Omental fat pad (tissue), 4 donors: Measurements from ENCODE around the gene CMIP. TPM values are rescaled to one million over a fixed set of nuclear protein-coding genes. Genes with fewer than 3 reads are reported as not detected.
A peak's percentile ranks its signal among the peaks of the same experiment; 100 is the strongest.

Source experiments
- ATAC-seq: fragments of 150-250 bp; one replicate; pipeline ENCODE4 v1.9.1; 2016; ENCODE audit warnings: mild to moderate bottlenecking, moderate library complexity; ENCODE audit not compliant: low FRiP score
- DNase-seq: peaks from one replicate; pipeline ENCODE4 v3.0.0-alpha.2; 2019; ENCODE audit warnings: low spot score
- total RNA-seq, 4 donors: library from RNA; depleted of rRNA; stranded (reverse); fragments of >200 nt; gene quantifications; one replicate each; pipeline ENCODE4 v1.1.0, GENCODE V29; 2016
- TF ChIP-seq, protein P1 (sequence below), 3 donors: fragments of 450-650 bp; IDR thresholded peaks; one replicate each; pipeline ENCODE4 v1.5.1; 2016 to 2017; ENCODE audit warnings: antibody characterized with exemption in 3 of 3, mild to moderate bottlenecking in 3 of 3, moderate library complexity in 2 of 3

Gene CMIP
- total RNA-seq, 4 donors from 2014 or later = 15.8 to 52.8 (median 32.0) TPM

DNA sequence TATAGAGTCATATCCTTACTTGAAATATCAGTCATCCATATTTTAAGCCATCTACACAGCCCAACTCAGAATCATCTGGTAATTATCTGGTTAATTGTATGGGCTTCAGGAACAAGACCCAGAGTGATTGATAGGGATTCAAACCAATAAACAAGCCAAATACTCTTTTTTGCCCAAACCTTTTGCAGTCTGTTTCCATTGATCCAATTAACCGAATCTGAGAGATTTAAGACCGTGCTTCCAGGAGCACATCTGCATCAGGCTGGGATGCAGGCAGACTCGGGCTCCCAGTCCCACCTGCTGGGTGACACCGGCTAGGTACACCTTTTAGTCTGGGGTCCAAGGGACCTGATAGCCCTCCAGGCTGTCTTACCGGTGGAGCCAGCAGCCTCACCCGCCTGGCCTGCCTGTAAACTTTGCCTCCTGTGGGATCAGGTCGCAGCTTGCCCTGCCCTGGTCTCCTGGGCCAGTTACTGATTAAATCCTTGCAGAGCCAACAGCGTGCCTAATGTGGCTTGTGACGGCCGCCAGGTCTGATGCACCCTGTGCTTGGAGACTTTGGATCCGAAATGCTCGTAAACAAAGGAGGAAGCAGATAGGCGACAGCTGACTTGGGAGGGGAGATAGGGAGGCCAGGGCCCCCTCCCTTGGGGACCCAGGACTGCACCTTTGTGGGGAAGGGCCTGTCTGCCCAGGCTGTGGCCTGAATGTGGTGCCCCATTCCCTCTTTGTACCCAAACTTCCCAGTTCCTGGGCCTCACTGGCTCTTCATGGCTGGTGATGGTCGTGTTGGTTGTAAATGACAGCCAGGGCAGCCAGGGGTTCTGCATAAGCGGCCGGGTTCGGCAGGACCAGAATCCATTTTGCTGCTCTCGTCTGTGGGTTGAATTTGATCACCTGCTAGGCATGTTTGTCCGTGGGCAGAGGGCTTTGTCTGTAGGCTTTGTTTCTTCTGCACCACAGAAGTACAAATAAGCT lies 3.8 kb downstream of the CMIP start:
- TF ChIP-seq, protein P1, sequence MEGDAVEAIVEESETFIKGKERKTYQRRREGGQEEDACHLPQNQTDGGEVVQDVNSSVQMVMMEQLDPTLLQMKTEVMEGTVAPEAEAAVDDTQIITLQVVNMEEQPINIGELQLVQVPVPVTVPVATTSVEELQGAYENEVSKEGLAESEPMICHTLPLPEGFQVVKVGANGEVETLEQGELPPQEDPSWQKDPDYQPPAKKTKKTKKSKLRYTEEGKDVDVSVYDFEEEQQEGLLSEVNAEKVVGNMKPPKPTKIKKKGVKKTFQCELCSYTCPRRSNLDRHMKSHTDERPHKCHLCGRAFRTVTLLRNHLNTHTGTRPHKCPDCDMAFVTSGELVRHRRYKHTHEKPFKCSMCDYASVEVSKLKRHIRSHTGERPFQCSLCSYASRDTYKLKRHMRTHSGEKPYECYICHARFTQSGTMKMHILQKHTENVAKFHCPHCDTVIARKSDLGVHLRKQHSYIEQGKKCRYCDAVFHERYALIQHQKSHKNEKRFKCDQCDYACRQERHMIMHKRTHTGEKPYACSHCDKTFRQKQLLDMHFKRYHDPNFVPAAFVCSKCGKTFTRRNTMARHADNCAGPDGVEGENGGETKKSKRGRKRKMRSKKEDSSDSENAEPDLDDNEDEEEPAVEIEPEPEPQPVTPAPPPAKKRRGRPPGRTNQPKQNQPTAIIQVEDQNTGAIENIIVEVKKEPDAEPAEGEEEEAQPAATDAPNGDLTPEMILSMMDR (IDR thresholded peaks at IDR 0.05) = no peak
- DNase-seq (no peak), ATAC-seq (no peak)

DNA sequence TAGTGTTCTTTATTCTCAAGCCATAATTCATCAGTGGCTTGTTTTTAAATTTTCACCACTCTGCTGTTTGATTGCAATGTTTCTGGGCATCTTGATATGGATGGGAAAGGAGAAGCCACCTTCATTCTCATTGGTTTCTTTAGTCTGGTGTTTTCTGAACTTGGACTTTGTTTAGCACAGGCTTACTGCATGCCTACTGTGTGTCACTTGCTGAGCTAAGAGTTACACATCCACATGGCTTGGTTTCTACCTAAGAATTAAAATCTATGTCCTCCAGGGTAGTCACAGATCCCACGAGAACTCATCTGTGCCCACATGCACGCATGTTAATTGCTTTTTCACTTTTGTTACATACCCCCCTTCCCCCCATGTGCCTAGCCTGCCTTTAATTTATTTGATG lies 4.6 kb downstream of the CMIP start:
- ATAC-seq (no peak), DNase-seq (no peak)
- TF ChIP-seq, protein P1 (IDR thresholded peaks at IDR 0.05) = no peak

DNA sequence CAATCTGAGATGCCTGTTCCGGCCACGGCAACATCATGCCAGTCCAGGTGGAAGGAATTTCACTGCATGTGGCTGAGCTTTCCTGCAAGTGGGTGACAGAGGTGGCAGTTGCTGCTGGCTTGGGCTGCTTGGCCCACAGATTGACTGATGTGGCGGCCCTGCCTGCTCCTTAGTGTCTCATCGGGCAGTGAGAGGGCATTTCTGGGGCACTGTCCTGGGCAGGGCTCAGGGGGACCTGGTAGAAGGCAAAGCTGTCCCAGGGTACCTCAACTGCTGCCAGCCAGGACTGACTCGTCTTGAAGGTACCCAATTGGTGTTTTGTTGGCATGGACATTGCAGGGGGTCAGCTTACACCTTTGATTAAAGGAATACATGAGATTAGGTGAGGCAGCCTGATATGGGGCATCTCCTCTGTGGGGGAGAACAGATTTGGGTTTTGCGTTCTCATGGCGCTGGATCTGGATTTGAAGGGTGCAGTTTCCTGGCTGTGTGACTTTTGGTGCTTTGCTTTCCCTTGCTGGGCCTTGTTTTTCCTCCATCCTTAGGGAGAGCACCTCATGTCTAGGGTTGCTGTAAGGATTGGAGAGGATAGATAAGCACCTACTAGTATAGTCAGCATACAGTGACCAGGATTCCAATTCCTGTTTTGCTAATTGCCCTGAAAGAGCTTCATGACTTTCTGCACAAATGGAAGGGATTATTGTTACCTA lies 5.4 kb downstream of the CMIP start:
- ATAC-seq (no peak), DNase-seq (no peak)
- TF ChIP-seq, protein P1 (IDR thresholded peaks at IDR 0.05) = no peak

DNA sequence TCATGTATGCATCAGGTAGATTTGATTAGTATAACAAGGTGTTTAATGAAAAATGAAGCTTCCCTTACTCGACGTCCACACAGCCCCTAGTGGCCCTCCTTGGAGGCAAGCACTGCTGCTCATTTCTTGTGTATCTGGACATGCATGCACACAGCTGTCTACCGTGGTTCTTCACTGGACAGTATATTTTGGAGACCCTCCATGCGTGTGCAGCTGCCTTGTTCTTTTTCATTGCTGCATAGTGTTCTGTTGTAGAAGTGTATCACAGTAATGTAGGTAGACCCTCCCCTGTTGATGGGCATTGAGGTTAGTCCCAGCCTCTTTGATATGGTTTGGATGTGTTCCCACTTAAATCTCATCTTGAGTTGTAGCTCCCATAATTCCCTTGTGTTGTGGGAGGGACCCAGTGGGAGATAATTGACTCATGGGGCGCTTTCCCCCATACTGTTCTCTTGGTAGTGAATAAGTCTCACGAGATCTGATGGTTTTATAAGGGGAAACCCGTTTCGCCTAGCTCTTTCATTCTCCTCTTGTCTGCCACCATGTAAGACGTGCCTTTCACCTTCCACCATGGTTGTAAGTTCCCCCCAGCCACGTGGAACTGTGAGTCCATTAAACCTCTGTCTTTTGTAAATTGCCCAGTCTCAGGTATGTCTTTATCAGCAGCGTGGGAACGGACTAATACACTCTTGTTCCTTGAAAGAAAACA lies 6.3 kb downstream of the CMIP start:
- ATAC-seq = no peak
- DNase-seq = no peak
- TF ChIP-seq, protein P1 (IDR thresholded peaks at IDR 0.05) = no peak

DNA sequence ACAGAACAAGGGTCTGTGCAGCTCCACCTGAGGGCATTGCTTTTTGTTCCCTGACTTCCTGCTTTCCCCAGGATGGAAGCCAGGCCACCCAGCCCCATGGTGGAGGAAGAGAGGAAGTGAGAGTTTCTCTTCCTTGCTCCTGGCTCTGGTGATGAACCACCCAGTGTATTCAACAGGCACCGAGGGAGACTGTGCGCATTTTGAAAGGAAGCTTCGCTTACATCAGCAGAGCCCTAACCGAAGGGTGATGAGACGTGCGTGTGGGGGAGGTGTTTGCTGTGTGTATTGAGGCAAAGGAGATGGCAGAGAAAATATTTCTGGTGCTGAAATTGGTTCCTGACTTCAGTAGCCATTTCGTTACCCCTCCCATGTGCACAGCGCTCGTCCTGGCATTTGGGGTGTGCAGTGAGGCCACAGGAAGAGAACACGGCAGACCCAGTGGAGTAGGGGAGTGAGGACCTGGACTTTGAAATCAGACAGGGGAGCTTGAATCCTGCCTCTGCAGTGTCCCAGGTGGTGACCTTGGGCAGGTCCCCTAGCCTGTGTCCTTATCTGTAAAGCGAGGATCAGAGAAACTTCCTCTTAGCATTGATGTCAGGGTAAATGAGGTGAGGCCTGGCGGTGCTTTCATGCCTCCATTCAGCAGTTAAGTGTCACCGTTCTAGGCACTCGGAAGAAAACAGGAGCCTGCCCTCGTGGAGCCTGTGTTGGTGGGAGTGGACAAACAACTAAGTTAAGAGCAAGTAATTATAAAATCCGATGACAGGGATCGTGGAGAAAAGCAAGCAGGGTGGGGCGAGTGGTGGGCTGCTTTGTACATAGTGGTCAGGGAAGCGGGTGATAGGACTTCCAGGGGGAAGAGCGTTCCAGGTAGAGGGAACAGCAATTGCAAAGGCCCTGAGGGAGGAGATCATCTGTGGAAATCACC lies 7.4 kb downstream of the CMIP start:
- ATAC-seq = peak; percentile 35
- DNase-seq = no peak
- TF ChIP-seq, protein P1 (IDR thresholded peaks at IDR 0.05) = no peak
